ENCODE data around the gene IER2. TPM values are rescaled to one million over a fixed set of nuclear protein-coding genes. Genes with fewer than 3 reads are reported as not detected.

Gene IER2
- total and polyA plus RNA-seq, 10 donors: 56.7 to 131 (median 89.5) TPM

DNA sequence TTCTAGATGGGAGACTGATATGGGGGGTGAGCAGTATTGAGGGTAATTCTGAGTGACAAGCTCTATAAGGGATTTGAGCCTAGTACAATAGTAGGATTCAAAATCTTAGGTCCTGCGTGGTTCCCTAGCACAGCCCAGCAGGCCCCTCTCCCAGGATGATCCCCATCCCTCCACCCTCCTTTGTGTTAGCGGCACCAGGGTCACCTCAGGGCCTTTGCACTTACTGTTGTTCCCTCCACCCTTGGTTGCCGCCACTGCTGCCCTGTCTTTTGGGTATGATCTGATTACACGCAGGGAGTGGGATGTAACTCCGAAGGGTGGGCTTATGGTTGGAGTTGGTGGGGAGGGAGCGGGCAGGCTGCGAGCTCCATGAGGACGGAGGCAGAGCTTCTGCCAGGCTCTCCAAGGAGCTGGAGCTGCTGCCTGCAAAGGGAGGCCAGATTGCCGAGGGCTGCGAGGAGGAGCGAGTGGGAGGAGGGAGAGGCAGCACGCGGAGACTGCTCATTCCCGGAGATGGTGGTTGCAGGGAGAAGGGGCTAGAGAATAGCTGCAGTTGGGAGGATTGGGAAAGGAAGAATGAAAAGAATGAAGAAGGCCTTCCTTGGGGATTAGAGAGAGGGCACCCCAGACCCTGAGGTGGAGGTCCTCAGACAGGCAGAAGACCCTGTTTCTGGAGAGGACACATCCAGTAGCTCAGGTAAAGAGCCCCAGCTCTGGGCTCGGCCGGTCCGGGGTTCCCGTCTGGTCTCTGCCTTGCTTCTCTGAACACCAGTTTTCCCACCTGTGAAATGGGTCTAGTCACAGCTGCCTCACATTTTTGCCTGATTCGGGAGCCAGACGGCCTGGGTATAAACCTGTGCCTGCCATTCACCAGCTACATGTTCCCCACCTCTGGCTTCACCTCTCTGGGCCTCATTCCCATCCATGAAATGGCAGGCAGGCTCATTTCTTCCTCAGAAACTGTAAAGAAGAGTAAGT is 26.9 kb upstream of the IER2 start:
- no peak overlapping the region for H3K27ac ChIP-seq
- no peak overlapping the region for H3K4me3 ChIP-seq
- 88 to 94% (median 92%) methylated on average over 20 of the region's 20 CpGs for WGBS, 5 donors
- no peak for TF ChIP-seq POLR2AphosphoS5 (IDR thresholded peaks at IDR 0.05)
- TF ChIP-seq POLR2A (IDR thresholded peaks at IDR 0.05): no peak
- TF ChIP-seq, protein P1, sequence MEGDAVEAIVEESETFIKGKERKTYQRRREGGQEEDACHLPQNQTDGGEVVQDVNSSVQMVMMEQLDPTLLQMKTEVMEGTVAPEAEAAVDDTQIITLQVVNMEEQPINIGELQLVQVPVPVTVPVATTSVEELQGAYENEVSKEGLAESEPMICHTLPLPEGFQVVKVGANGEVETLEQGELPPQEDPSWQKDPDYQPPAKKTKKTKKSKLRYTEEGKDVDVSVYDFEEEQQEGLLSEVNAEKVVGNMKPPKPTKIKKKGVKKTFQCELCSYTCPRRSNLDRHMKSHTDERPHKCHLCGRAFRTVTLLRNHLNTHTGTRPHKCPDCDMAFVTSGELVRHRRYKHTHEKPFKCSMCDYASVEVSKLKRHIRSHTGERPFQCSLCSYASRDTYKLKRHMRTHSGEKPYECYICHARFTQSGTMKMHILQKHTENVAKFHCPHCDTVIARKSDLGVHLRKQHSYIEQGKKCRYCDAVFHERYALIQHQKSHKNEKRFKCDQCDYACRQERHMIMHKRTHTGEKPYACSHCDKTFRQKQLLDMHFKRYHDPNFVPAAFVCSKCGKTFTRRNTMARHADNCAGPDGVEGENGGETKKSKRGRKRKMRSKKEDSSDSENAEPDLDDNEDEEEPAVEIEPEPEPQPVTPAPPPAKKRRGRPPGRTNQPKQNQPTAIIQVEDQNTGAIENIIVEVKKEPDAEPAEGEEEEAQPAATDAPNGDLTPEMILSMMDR (IDR thresholded peaks at IDR 0.05 in 8 of 11, conservative IDR thresholded peaks at IDR 0.05 in 3 of 11): no peak
- no peak for DNase-seq
- intact Hi-C loops (cut with DNase I; ENCODE audit: low total_unique reads): no loop called here
- H3K36me3 ChIP-seq: peaks cover 0 to 39% (median 2%) of the 10 kb centered on the region in 6 donors
- H3K27me3 ChIP-seq (replicated peaks in 1 of 7): no peaks in the 10 kb centered on the region
- no peaks in the 10 kb centered on the region for H3K9me3 ChIP-seq
- H3K4me1 ChIP-seq: peaks cover 11 to 56% (median 33%) of the 10 kb centered on the region in 6 donors

DNA sequence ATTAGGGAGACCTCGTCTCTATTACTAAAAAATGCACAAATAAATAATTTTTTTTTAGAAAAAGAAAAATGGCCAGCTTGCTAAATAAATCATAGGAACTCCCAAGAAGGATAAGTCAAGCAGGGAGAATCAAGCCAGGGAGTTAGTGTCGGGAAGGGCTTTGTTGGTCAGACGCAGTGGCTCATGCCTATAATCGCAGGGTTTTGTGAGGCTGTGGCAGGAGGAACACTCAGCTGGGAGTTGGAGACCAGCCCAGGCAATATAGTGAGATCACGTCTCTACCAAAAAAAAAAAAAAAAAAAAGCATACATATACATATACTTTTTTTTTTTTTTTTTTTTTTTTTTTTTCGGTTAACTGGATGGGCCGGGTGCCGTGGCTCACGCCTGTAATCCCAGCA is 23.2 kb upstream of the IER2 start:
- DNase-seq: no peak
- Histone ChIP-seq H3K9me3 (no peaks in the 10 kb centered on the region), H3K4me1 (peaks cover 0 to 34% (median 2%) of the 10 kb centered on the region in 6 donors), H3K4me3 (no peak overlapping the region), H3K36me3 (peaks cover 0 to 30% (median 2%) of the 10 kb centered on the region in 6 donors), H3K27me3 (replicated peaks in 1 of 7) (no peaks in the 10 kb centered on the region), H3K27ac (no peak overlapping the region)
- intact Hi-C loops (cut with DNase I; ENCODE audit: low total_unique reads): no loop called here
- WGBS, 5 donors: 87 to 97% (median 96%) methylated on average over 8 to 9 of the region's 9 CpGs
- TF ChIP-seq, protein P1 (IDR thresholded peaks at IDR 0.05 in 8 of 11, conservative IDR thresholded peaks at IDR 0.05 in 3 of 11): no peak
- TF ChIP-seq POLR2AphosphoS5 (IDR thresholded peaks at IDR 0.05) (no peak), POLR2A (IDR thresholded peaks at IDR 0.05) (no peak)

DNA sequence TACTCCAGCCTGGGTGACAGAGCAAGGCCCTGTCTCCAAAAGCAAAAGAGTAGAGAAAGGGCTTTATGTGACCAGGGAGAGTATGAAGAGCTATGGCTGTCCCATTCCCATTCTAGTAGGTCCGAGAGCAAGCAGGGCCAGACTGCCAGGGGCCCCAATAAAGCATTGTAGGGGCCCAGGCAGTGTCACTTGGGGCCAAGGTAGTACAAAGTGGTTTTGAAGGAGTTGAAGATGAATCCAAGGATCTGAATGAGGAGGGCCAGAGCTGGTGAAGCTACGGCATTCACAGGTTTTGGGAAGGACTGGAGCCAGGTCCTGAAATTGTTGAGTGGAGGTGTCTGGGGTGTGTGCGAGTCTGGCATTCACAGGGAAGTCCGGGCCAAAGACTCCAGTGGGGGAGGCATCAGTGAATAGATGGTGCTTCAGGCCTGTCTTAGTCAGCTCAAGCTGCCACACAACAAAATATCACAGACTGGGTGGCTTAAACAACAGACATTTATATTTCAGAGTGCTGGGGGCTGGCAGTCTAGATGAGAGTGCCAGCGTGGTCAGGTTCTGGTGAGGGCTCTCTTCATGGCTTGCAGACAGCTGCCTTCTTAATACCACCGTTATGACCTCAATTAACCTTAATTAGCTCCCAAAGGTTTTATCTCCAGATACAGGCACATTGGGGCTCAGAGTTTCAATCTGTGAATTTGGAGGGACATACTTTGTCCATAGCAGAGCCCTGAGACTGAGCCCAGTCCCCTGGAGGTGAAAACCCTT is 22.2 kb upstream of the IER2 start:
- TF ChIP-seq, protein P1 (IDR thresholded peaks at IDR 0.05 in 8 of 11, conservative IDR thresholded peaks at IDR 0.05 in 3 of 11): no peak
- TF ChIP-seq POLR2AphosphoS5 (IDR thresholded peaks at IDR 0.05): no peak
- no peak for TF ChIP-seq POLR2A (IDR thresholded peaks at IDR 0.05)
- Histone ChIP-seq H3K4me3 (no peak overlapping the region), H3K36me3 (peaks cover 0 to 34% (median 2%) of the 10 kb centered on the region in 6 donors), H3K27ac (no peak overlapping the region), H3K4me1 (peaks cover 0 to 34% (median 5%) of the 10 kb centered on the region in 6 donors), H3K27me3 (replicated peaks in 1 of 7) (no peaks in the 10 kb centered on the region), H3K9me3 (no peaks in the 10 kb centered on the region)
- DNase-seq: no peak
- intact Hi-C loops (cut with DNase I; ENCODE audit: low total_unique reads): no loop called here
- 91 to 95% (median 92%) methylated on average over 6 of the region's 6 CpGs for WGBS, 5 donors

All from spleen (tissue), 11 donors.